HEK293T (cell line): ENCODE results near the gene COL26A1.

ENCODE experiments used
- CTCF ChIA-PET: fragments of 350-600 bp; formaldehyde crosslinking; extraction: SDS; loops from one replicate; lab custom pipeline; 2021; ENCODE audit warnings: antibody characterized with exemption, inconsistent platforms; lab: Yijun Ruan, JAX
- POLR2A ChIA-PET: fragments of 350-600 bp; formaldehyde crosslinking; extraction: SDS; loops from one replicate; lab custom pipeline; 2020; ENCODE audit warnings: antibody characterized with exemption, inconsistent platforms; lab: Yijun Ruan, JAX
- DNase-seq: peaks from one replicate; pipeline ENCODE4 v3.0.0; 2012; ENCODE audit warnings: mixed read lengths; ENCODE audit errors: extremely low spot score
- ARNT ChIP-seq: fragments of 450-650 bp; IDR thresholded peaks from 2 replicates; pipeline ENCODE4 v1.6.1; 2017; ENCODE audit warnings: mild to moderate bottlenecking
- BHLHE40 ChIP-seq: fragments of 450-650 bp; IDR thresholded peaks from 2 replicates; pipeline ENCODE4 v1.6.1; 2016; ENCODE audit warnings: mild to moderate bottlenecking, moderate library complexity, borderline replicate concordance
- CTBP1 ChIP-seq: fragments of 450-650 bp; IDR thresholded peaks from 2 replicates; pipeline ENCODE4 v1.6.1; 2016; ENCODE audit warnings: borderline replicate concordance
- ELF4 ChIP-seq: fragments of 450-650 bp; IDR thresholded peaks from 2 replicates; pipeline ENCODE4 v1.6.1; 2017; ENCODE audit warnings: antibody characterized with exemption
- FOXA1 ChIP-seq: fragments of 450-650 bp; IDR thresholded peaks from 2 replicates; pipeline ENCODE4 v1.6.1; 2016; ENCODE audit warnings: mild to moderate bottlenecking
- FOXK2 ChIP-seq: fragments of 450-650 bp; IDR thresholded peaks from 2 replicates; pipeline ENCODE4 v1.6.1; 2016; ENCODE audit warnings: mild to moderate bottlenecking
- FOXM1 ChIP-seq: fragments of 450-650 bp; IDR thresholded peaks from 2 replicates; pipeline ENCODE4 v1.6.1; 2017; ENCODE audit warnings: mild to moderate bottlenecking, borderline replicate concordance
- HDGF ChIP-seq: fragments of 450-650 bp; IDR thresholded peaks from 2 replicates; pipeline ENCODE4 v1.6.1; 2017; ENCODE audit warnings: antibody characterized with exemption, borderline replicate concordance
- L3MBTL2 ChIP-seq: fragments of 450-650 bp; conservative IDR thresholded peaks from 2 replicates; pipeline ENCODE4 v1.6.1; 2016; ENCODE audit warnings: mild to moderate bottlenecking
- LEF1 ChIP-seq: fragments of 450-650 bp; IDR thresholded peaks from 2 replicates; pipeline ENCODE4 v1.6.1; 2017; ENCODE audit warnings: mild to moderate bottlenecking, borderline replicate concordance
- NFRKB ChIP-seq: fragments of 450-650 bp; IDR thresholded peaks from 2 replicates; pipeline ENCODE4 v1.6.1; 2016; ENCODE audit warnings: mild to moderate bottlenecking, moderate library complexity
- PKNOX1 ChIP-seq: fragments of 450-650 bp; IDR thresholded peaks from 2 replicates; pipeline ENCODE4 v1.6.1; 2016
- SP1 ChIP-seq: fragments of 450-650 bp; IDR thresholded peaks from 2 replicates; pipeline ENCODE4 v1.6.1; 2017
- SUZ12 ChIP-seq: fragments of 450-650 bp; IDR thresholded peaks from 2 replicates; pipeline ENCODE4 v1.6.1; 2016; ENCODE audit warnings: mild to moderate bottlenecking
- TARDBP ChIP-seq: fragments of 450-650 bp; IDR thresholded peaks from 2 replicates; pipeline ENCODE4 v1.6.1; 2016
- ZNF384 ChIP-seq: fragments of 450-650 bp; IDR thresholded peaks from 2 replicates; pipeline ENCODE4 v1.6.1; 2016

COL26A1 gene

GRCh38 chr7:101567230-101567629 lies 204.6 kb downstream of the COL26A1 start:
- ChIA-PET CTCF (no interaction called here), POLR2A (no interaction called here)
- DNase-seq: no peak
- no peak for TF ChIP-seq ARNT
- TF ChIP-seq L3MBTL2: no peak
- TF ChIP-seq ELF4: no peak
- TF ChIP-seq HDGF: no peak
- TF ChIP-seq FOXK2: no peak
- TF ChIP-seq CTBP1: no peak
- TF ChIP-seq LEF1: no peak
- no peak for TF ChIP-seq NFRKB
- no peak for TF ChIP-seq FOXM1
- TF ChIP-seq SP1: no peak
- TF ChIP-seq TARDBP: no peak
- TF ChIP-seq BHLHE40: no peak
- TF ChIP-seq ZNF384: no peak
- no peak for TF ChIP-seq SUZ12
- TF ChIP-seq PKNOX1: no peak
- no peak for TF ChIP-seq FOXA1

- CTCF ChIA-PET: no interaction called here
These were observed 209.5 kb downstream of the COL26A1 start for GRCh38 chr7:101572156-101572555.

GRCh38 chr7:101575168-101575567 lies 212.5 kb downstream of the COL26A1 start:
- TF ChIP-seq LEF1 (no peak), ARNT (no peak), BHLHE40 (no peak), SP1 (no peak), CTBP1 (no peak), SUZ12 (no peak), FOXA1 (no peak), HDGF (no peak), FOXM1 (no peak), FOXK2 (no peak), TARDBP (no peak), L3MBTL2 (no peak), ELF4 (no peak)
- POLR2A ChIA-PET: no interaction called here
- CTCF ChIA-PET: no interaction called here
- DNase-seq: no peak

More at GRCh38 chr7:101572156-101572555, 209.5 kb downstream of the COL26A1 start:
- no peak for TF ChIP-seq PKNOX1
- no peak for TF ChIP-seq FOXK2
- TF ChIP-seq ZNF384: no peak
- POLR2A ChIA-PET: no interaction called here
- no peak for DNase-seq

- no peak for DNase-seq
- TF ChIP-seq NFRKB (no peak), PKNOX1 (no peak), FOXK2 (no peak), FOXA1 (no peak)
- POLR2A ChIA-PET: no interaction called here
- CTCF ChIA-PET: no interaction called here
These were observed 213.0 kb downstream of the COL26A1 start for GRCh38 chr7:101575721-101576120.

- no peak for TF ChIP-seq LEF1
- no peak for TF ChIP-seq ELF4
- TF ChIP-seq ZNF384: no peak
- TF ChIP-seq FOXK2: no peak
- no peak for TF ChIP-seq L3MBTL2
- no peak for TF ChIP-seq PKNOX1
- TF ChIP-seq FOXM1: no peak
- no peak for TF ChIP-seq CTBP1
- no peak for TF ChIP-seq SP1
- no peak for TF ChIP-seq TARDBP
- TF ChIP-seq BHLHE40: no peak
- TF ChIP-seq SUZ12: no peak
- no peak for TF ChIP-seq FOXA1
- no peak for TF ChIP-seq HDGF
- TF ChIP-seq ARNT: no peak
- no peak for TF ChIP-seq NFRKB
- ChIA-PET POLR2A (no interaction called here), CTCF (no interaction called here)
- DNase-seq: no peak
These were observed 214.3 kb downstream of the COL26A1 start for GRCh38 chr7:101576998-101577397.

DNA sequence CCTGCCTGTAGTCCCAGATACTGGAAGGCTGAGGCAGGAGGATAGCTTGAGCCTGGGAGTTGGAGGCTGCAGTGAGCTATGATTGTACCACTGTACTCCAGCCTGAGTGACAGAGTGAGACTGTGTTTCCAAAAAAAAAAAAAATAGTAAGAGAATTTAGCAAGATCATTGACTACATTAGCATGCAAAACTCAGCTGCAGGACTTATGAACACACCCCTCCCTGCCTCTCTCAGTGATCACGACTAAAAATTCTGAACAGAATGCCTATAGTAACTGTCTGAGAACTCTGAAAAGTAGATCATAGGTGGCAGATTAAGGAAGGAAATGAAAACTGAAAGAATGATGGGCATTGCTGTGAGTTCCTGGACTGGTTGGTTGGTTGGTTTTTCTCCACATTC lies 215.9 kb downstream of the COL26A1 start:
- CTCF ChIA-PET: interaction anchor here (0.6 kb wide), 1 partner anchor 190 kb away, joined by 3 read pairs; no protein-coding TSS in a partner anchor
- no peak for TF ChIP-seq CTBP1
- no peak for TF ChIP-seq FOXK2
- TF ChIP-seq L3MBTL2: no peak
- TF ChIP-seq SUZ12: no peak
- POLR2A ChIA-PET: interaction anchor here (0.6 kb wide), 1 partner anchor 267 kb away, joined by 3 read pairs; no protein-coding TSS in a partner anchor
- DNase-seq: no peak
